Lung microvascular endothelial cell (primary cell): Measurements from ENCODE around the gene PRKD3. TPM values are rescaled to one million over a fixed set of nuclear protein-coding genes. Genes with fewer than 3 reads are reported as not detected.
"Not testable (repeated sequence)": the region's sequence is repeated elsewhere in the genome, so short reads cannot be mapped to it uniquely, and the experiment has no call there.

Experiments used
- DNase-seq, 2 donors: peaks; one replicate each; pipeline versions ENCODE4 v3.0.0 to v3.0.0-alpha.2; 2010; ENCODE audit warnings: low read depth in 2 of 2
- total RNA-seq: library from RNA; depleted of rRNA; stranded (reverse); fragments of >200 nt; gene quantifications from 2 replicates; pipeline ENCODE4 v1.2.1, GENCODE V29; 2014

The PRKD3 gene
- total RNA-seq, 1 donor from 2014 or later = 48.4 TPM

GRCh38 chr2:37317746-37318145, 6.9 kb downstream of the PRKD3 start:
- no peak for DNase-seq

- DNase-seq = no peak
These were observed 8.5 kb downstream of the PRKD3 start for GRCh38 chr2:37316181-37316580.

GRCh38 chr2:37315364-37315763, 9.3 kb downstream of the PRKD3 start:
- DNase-seq = no peak

GRCh38 chr2:37307500-37307899, 17.1 kb downstream of the PRKD3 start:
- no peak for DNase-seq

- DNase-seq = peak; percentile 18 to 27
These were observed 18.6 kb downstream of the PRKD3 start for GRCh38 chr2:37306024-37306423.

GRCh38 chr2:37302701-37303252, 21.9 kb downstream of the PRKD3 start:
- DNase-seq = no peak

- DNase-seq = no peak
These were observed 23.2 kb downstream of the PRKD3 start for GRCh38 chr2:37301408-37301807.

- no peak for DNase-seq
These were observed 24.1 kb downstream of the PRKD3 start for GRCh38 chr2:37300578-37300977.

- DNase-seq = no peak
These were observed 24.5 kb downstream of the PRKD3 start for GRCh38 chr2:37300146-37300545.

GRCh38 chr2:37297632-37298031, 27.0 kb downstream of the PRKD3 start:
- no peak for DNase-seq

- no peak for DNase-seq
These were observed 29.1 kb downstream of the PRKD3 start for GRCh38 chr2:37295469-37296073.

GRCh38 chr2:37294858-37295257, 29.8 kb downstream of the PRKD3 start:
- not testable (repeated sequence) for DNase-seq

GRCh38 chr2:37291680-37292079, 33.0 kb downstream of the PRKD3 start:
- no peak for DNase-seq

GRCh38 chr2:37287966-37288365, 36.7 kb downstream of the PRKD3 start:
- DNase-seq = peak in 1 of 2 donors; percentile 9

GRCh38 chr2:37284381-37284780, 40.3 kb downstream of the PRKD3 start:
- no peak for DNase-seq

GRCh38 chr2:37283207-37283606, 41.4 kb downstream of the PRKD3 start:
- peak; percentile 2 to 62 for DNase-seq

- DNase-seq = no peak
These were observed 41.9 kb downstream of the PRKD3 start for GRCh38 chr2:37282746-37283145.

GRCh38 chr2:37281916-37282315, 42.7 kb downstream of the PRKD3 start:
- no peak for DNase-seq

- no peak for DNase-seq
These were observed 48.3 kb downstream of the PRKD3 start for GRCh38 chr2:37276291-37276690.
